A204.1 (cell line): Measurements from ENCODE around the gene PHACTR1.

Source experiments
- FAIRE-seq: peaks from 2 replicates; lab custom pipeline; 2012; peaks lifted over from hg19 to GRCh38; lab: Jason Lieb, UNC

PHACTR1 gene

GRCh38 chr6:12993283-12993898 lies 276.8 kb downstream of the PHACTR1 start:
- no peak for FAIRE-seq

- peak; percentile 95 for FAIRE-seq
Measured at GRCh38 chr6:12995419-12995818, 278.9 kb downstream of the PHACTR1 start.

GRCh38 chr6:13000537-13000936 lies 284.0 kb downstream of the PHACTR1 start:
- FAIRE-seq, result no peak

- FAIRE-seq, result no peak
Measured at GRCh38 chr6:13001927-13002326, 285.4 kb downstream of the PHACTR1 start.

GRCh38 chr6:13004601-13005000 lies 288.0 kb downstream of the PHACTR1 start:
- FAIRE-seq, result no peak

GRCh38 chr6:13005994-13006393 lies 289.4 kb downstream of the PHACTR1 start:
- FAIRE-seq, result no peak

GRCh38 chr6:13006578-13007300 lies 290.2 kb downstream of the PHACTR1 start:
- no peak for FAIRE-seq

- FAIRE-seq, result no peak
Measured at GRCh38 chr6:13007744-13008143, 291.2 kb downstream of the PHACTR1 start.

- no peak for FAIRE-seq
Measured at GRCh38 chr6:13009031-13009430, 292.5 kb downstream of the PHACTR1 start.

GRCh38 chr6:13009461-13009860 lies 292.9 kb downstream of the PHACTR1 start:
- no peak for FAIRE-seq

GRCh38 chr6:13011612-13012146 lies 295.1 kb downstream of the PHACTR1 start:
- no peak for FAIRE-seq

GRCh38 chr6:13012296-13012695 lies 295.7 kb downstream of the PHACTR1 start:
- FAIRE-seq, result no peak

- no peak for FAIRE-seq
Measured at GRCh38 chr6:13012977-13013680, 296.6 kb downstream of the PHACTR1 start.

GRCh38 chr6:13013681-13014503 lies 297.3 kb downstream of the PHACTR1 start:
- no peak for FAIRE-seq

GRCh38 chr6:13014504-13015378 lies 298.2 kb downstream of the PHACTR1 start:
- FAIRE-seq, result no peak

- no peak for FAIRE-seq
Measured at GRCh38 chr6:13015379-13015681, 298.8 kb downstream of the PHACTR1 start.

GRCh38 chr6:13024616-13025015 lies 308.0 kb downstream of the PHACTR1 start:
- FAIRE-seq, result no peak

GRCh38 chr6:13025893-13026499 lies 309.4 kb downstream of the PHACTR1 start:
- no peak for FAIRE-seq

- FAIRE-seq, result no peak
Measured at GRCh38 chr6:13026557-13026956, 310.0 kb downstream of the PHACTR1 start.

- FAIRE-seq, result no peak
Measured at GRCh38 chr6:13027207-13027606, 310.6 kb downstream of the PHACTR1 start.

GRCh38 chr6:13030396-13030795 lies 313.8 kb downstream of the PHACTR1 start:
- no peak for FAIRE-seq
